ENCODE measurements around the gene RNU6-7. TPM values are rescaled to one million over a fixed set of nuclear protein-coding genes. Genes with fewer than 3 reads are reported as not detected.

Gene RNU6-7
- total RNA-seq, 1 donor, result not detected

DNA sequence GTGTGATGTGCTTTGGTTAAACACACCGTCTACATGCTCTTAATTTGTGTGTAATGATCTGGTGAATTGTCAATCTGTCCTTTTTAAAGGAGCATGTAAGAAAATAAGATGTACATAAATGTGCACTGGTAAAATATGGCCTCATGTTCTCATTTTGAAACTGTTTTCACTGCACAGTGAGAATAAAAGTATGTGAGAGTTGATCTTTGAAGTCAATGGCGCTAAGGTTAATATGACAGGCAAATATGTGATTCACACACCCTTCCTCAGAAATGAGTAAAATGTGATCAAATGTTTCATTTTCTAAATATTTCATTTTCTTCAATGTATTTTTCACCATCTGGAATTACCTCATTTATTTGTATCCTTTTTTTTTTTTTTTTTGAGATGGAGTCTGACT is 8.3 kb upstream of the RNU6-7 start:
- H3K27me3 ChIP-seq (ENCODE audit: insufficient read depth, low read length), result peaks cover 8% of the 10 kb centered on the region

DNA sequence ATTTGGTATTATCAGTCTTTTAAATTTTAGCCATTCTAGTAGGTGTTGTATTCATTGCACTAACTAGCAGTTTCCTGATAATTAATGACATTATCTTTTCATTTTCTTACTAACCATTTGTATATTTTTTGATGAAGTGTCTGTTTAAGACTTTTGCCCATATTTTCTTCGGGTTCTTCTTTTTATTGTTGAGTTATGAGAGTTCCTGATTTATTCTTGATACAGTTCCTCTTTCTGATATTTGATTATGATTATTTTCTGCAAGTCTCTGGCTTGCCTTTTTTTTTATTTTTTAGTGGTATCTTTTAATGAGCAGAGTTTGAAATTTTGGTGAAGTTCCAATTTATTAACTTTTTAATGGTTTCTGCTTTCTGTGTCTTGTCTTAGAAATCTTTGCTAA is 6.2 kb upstream of the RNU6-7 start:
- Histone ChIP-seq H3K27ac (ENCODE audit: low read depth, low read length) (no peak overlapping the region), H3K4me3 (ENCODE audit: insufficient read depth, low read length) (no peak overlapping the region), H4K20me1 (ENCODE audit: insufficient read depth, low read length) (no peaks in the 10 kb centered on the region), H3K4me2 (ENCODE audit: insufficient read depth, low read length) (no peak overlapping the region), H3K79me2 (ENCODE audit: insufficient read depth, low read length) (no peaks in the 10 kb centered on the region), H3K27me3 (ENCODE audit: insufficient read depth, low read length) (peaks cover 8% of the 10 kb centered on the region), H3K36me3 (ENCODE audit: insufficient read depth, low read length) (no peaks in the 10 kb centered on the region), H2AFZ (ENCODE audit: low read length) (no peak overlapping the region), H3K4me1 (ENCODE audit: insufficient read depth, low read length) (no peaks in the 10 kb centered on the region), H3K9me3 (ENCODE audit: low read depth, low read length) (no peaks in the 10 kb centered on the region)
- no peak for DNase-seq (ENCODE audit: insufficient read length, low spot score, missing footprints)
- TF ChIP-seq, protein P1, sequence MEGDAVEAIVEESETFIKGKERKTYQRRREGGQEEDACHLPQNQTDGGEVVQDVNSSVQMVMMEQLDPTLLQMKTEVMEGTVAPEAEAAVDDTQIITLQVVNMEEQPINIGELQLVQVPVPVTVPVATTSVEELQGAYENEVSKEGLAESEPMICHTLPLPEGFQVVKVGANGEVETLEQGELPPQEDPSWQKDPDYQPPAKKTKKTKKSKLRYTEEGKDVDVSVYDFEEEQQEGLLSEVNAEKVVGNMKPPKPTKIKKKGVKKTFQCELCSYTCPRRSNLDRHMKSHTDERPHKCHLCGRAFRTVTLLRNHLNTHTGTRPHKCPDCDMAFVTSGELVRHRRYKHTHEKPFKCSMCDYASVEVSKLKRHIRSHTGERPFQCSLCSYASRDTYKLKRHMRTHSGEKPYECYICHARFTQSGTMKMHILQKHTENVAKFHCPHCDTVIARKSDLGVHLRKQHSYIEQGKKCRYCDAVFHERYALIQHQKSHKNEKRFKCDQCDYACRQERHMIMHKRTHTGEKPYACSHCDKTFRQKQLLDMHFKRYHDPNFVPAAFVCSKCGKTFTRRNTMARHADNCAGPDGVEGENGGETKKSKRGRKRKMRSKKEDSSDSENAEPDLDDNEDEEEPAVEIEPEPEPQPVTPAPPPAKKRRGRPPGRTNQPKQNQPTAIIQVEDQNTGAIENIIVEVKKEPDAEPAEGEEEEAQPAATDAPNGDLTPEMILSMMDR (IDR thresholded peaks at IDR 0.05; ENCODE audit: extremely low read depth, low read depth, low read length), result no peak

More for the DNA sequence above, 8.3 kb upstream of the RNU6-7 start:
- Histone ChIP-seq H2AFZ (ENCODE audit: low read length) (no peak overlapping the region), H3K4me1 (ENCODE audit: insufficient read depth, low read length) (no peaks in the 10 kb centered on the region), H3K9me3 (ENCODE audit: low read depth, low read length) (no peaks in the 10 kb centered on the region), H3K4me2 (ENCODE audit: insufficient read depth, low read length) (no peak overlapping the region), H3K27ac (ENCODE audit: low read depth, low read length) (no peak overlapping the region), H4K20me1 (ENCODE audit: insufficient read depth, low read length) (no peaks in the 10 kb centered on the region), H3K79me2 (ENCODE audit: insufficient read depth, low read length) (no peaks in the 10 kb centered on the region), H3K4me3 (ENCODE audit: insufficient read depth, low read length) (no peak overlapping the region), H3K36me3 (ENCODE audit: insufficient read depth, low read length) (no peaks in the 10 kb centered on the region)
- TF ChIP-seq, protein P1 (IDR thresholded peaks at IDR 0.05; ENCODE audit: extremely low read depth, low read depth, low read length), result no peak
- no peak for DNase-seq (ENCODE audit: insufficient read length, low spot score, missing footprints)

DNA sequence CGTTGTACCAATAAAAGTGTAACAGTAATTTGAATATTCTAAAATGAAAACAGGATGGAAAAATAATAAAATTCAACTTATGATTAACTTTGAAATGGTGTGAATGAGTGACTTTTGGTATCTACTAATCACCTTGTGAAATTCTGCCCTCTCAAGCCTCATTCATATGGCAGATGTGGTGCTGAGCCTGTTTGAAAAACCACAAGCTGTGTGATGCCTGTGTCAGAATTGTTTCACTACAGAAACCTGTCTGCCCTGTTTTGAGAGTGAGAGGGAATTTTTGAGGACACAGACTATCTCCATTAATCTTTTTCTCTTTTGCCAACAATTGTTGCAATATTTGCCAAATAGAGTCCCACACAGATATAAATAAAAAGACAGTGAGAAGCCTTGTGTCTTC is 3.9 kb upstream of the RNU6-7 start:
- no peaks in the 10 kb centered on the region for H3K9me3 ChIP-seq (ENCODE audit: low read depth, low read length)
- H3K36me3 ChIP-seq (ENCODE audit: insufficient read depth, low read length), result no peaks in the 10 kb centered on the region
- peaks cover 15% of the 10 kb centered on the region for H3K4me1 ChIP-seq (ENCODE audit: insufficient read depth, low read length)
- H3K79me2 ChIP-seq (ENCODE audit: insufficient read depth, low read length), result no peaks in the 10 kb centered on the region
- TF ChIP-seq, protein P1 (IDR thresholded peaks at IDR 0.05; ENCODE audit: extremely low read depth, low read depth, low read length), result no peak
- no peak overlapping the region for H2AFZ ChIP-seq (ENCODE audit: low read length)
- H3K4me2 ChIP-seq (ENCODE audit: insufficient read depth, low read length), result no peak overlapping the region
- no peak for DNase-seq (ENCODE audit: insufficient read length, low spot score, missing footprints)
- H3K27me3 ChIP-seq (ENCODE audit: insufficient read depth, low read length), result peaks cover 10% of the 10 kb centered on the region
- H4K20me1 ChIP-seq (ENCODE audit: insufficient read depth, low read length), result no peaks in the 10 kb centered on the region
- no peak overlapping the region for H3K27ac ChIP-seq (ENCODE audit: low read depth, low read length)
- no peak overlapping the region for H3K4me3 ChIP-seq (ENCODE audit: insufficient read depth, low read length)

- Histone ChIP-seq H4K20me1 (ENCODE audit: insufficient read depth, low read length) (no peaks in the 10 kb centered on the region), H3K27me3 (ENCODE audit: insufficient read depth, low read length) (peaks cover 21% of the 10 kb centered on the region), H2AFZ (ENCODE audit: low read length) (peak overlapping the region; percentile 92), H3K4me1 (ENCODE audit: insufficient read depth, low read length) (peaks cover 18% of the 10 kb centered on the region), H3K4me2 (ENCODE audit: insufficient read depth, low read length) (peak overlapping the region; percentile 84), H3K27ac (ENCODE audit: low read depth, low read length) (no peak overlapping the region), H3K79me2 (ENCODE audit: insufficient read depth, low read length) (no peaks in the 10 kb centered on the region), H3K36me3 (ENCODE audit: insufficient read depth, low read length) (no peaks in the 10 kb centered on the region), H3K4me3 (ENCODE audit: insufficient read depth, low read length) (peak overlapping the region; percentile 75), H3K9me3 (ENCODE audit: low read depth, low read length) (no peaks in the 10 kb centered on the region)
- no peak for DNase-seq (ENCODE audit: insufficient read length, low spot score, missing footprints)
- TF ChIP-seq, protein P1 (IDR thresholded peaks at IDR 0.05; ENCODE audit: extremely low read depth, low read depth, low read length), result no peak
Observed at GRCh38 chr14:32200368-32201192, 1.3 kb upstream of the RNU6-7 start.
